Caco-2 (cell line): ENCODE measurements around the gene PDE11A. TPM values are rescaled to one million over a fixed set of nuclear protein-coding genes. Genes with fewer than 3 reads are reported as not detected.

ENCODE experiments used
- BruUV-seq: library from RNA; stranded (reverse); fragments of 400-500 nt; replicated peaks from 2 replicates; lab custom pipeline; 2021; lab: Mats Ljungman, UMichigan
- CTCF ChIA-PET: fragments of 300-600 bp; sonication (Branson Sonifier 250); formaldehyde crosslinking; loops from one replicate; lab custom pipeline; 2022; ENCODE audit warnings: antibody characterized with exemption; lab: Charles Lee
- POLR2A ChIA-PET: fragments of 300-600 bp; sonication (Branson Sonifier 250); formaldehyde crosslinking; loops from one replicate; lab custom pipeline; 2022; ENCODE audit warnings: antibody characterized with exemption; lab: Charles Lee
- DNase-seq, 2 experiments: peaks; one replicate each; pipeline versions ENCODE4 v3.0.0 to v3.0.0-alpha.2; 2020 to 2022
- H3K27me3 ChIP-seq: replicated peaks from 2 replicates; pipeline ENCODE4 v1.6.0; 2011; ENCODE audit warnings: low read length; ENCODE audit not compliant: control insufficient read depth, insufficient read depth
- H3K36me3 ChIP-seq: 2 replicates; pipeline ENCODE4 v1.5.1; 2011; ENCODE audit warnings: low read length; ENCODE audit not compliant: control insufficient read depth, insufficient read depth
- H3K4me1 ChIP-seq: fragments of 250-450 bp; sonication (Bioruptor Pico); 2 replicates; pipeline ENCODE4 v1.5.1; 2020; ENCODE audit warnings: mild to moderate bottlenecking
- H3K4me3 ChIP-seq: 2 replicates; pipeline ENCODE4 v1.5.1; 2011; ENCODE audit warnings: low read depth, mild to moderate bottlenecking, control low read depth, low read length
- H3K9me3 ChIP-seq: fragments of 250-450 bp; sonication (Bioruptor Pico); 2 replicates; pipeline ENCODE4 v1.5.1; 2020; ENCODE audit warnings: mild to moderate bottlenecking, moderate library complexity
- H3K27ac Mint-ChIP-seq: one replicate; pipeline ENCODE4 v1.8.0; 2022; ENCODE audit warnings: mixed read lengths; ENCODE audit not compliant: unreplicated experiment
- H3K27me3 Mint-ChIP-seq: one replicate; pipeline ENCODE4 v1.8.0; 2022; ENCODE audit warnings: mixed read lengths; ENCODE audit not compliant: insufficient read depth, unreplicated experiment
- H3K36me3 Mint-ChIP-seq: one replicate; pipeline ENCODE4 v1.8.0; 2022; ENCODE audit warnings: mild to moderate bottlenecking, mixed read lengths; ENCODE audit not compliant: insufficient read depth, unreplicated experiment
- H3K4me1 Mint-ChIP-seq: one replicate; pipeline ENCODE4 v1.8.0; 2022; ENCODE audit warnings: low read depth, mixed read lengths; ENCODE audit not compliant: unreplicated experiment
- H3K4me3 Mint-ChIP-seq: one replicate; pipeline ENCODE4 v1.8.0; 2022; ENCODE audit warnings: mild to moderate bottlenecking, moderate library complexity, mixed read lengths; ENCODE audit not compliant: unreplicated experiment
- H3K9me3 Mint-ChIP-seq: one replicate; pipeline ENCODE4 v1.8.0; 2022; ENCODE audit warnings: mixed read lengths; ENCODE audit not compliant: unreplicated experiment
- CTCF ChIP-seq, 2 experiments: fragments of 200-600 bp in 1 of 2; IDR thresholded peaks; 1 replicate in 1 of 2; 2 replicates in 1 of 2; pipeline versions ENCODE4 v1.5.1 to v1.8.0; 2011 to 2022; ENCODE audit warnings: antibody characterized with exemption in 1 of 2, control low read depth in 1 of 2, inconsistent platforms in 1 of 2, low read depth in 1 of 2, low read length in 1 of 2, mild to moderate bottlenecking in 1 of 2, moderate library complexity in 1 of 2; ENCODE audit not compliant: insufficient read depth in 1 of 2, severe bottlenecking in 1 of 2, unreplicated experiment in 1 of 2
- intact Hi-C: fragments of 100-400 bp; cut with micrococcal nuclease; formaldehyde crosslinking; loops from one replicate; pipeline ENCODE4 v1.10.0; 2022; ENCODE audit not compliant: unreplicated experiment
- total RNA-seq: library from RNA; stranded (reverse); gene quantifications from 2 replicates; pipeline ENCODE4 v1.2.3, GENCODE V29; 2022

PDE11A gene
- total RNA-seq, 1 experiment from 2014 or later, result 0.25 TPM

GRCh38 chr2:177688844-177689243, 383.7 kb downstream of the PDE11A start:
- POLR2A ChIA-PET, result no interaction called here
- Mint-ChIP-seq H3K36me3 (no peaks in the 10 kb centered on the region), H3K9me3 (no peaks in the 10 kb centered on the region), H3K27me3 (no peaks in the 10 kb centered on the region), H3K27ac (no peak overlapping the region), H3K4me3 (no peak overlapping the region), H3K4me1 (no peaks in the 10 kb centered on the region)
- intact Hi-C loops, result no loop called here
- DNase-seq, result no peak
- no peaks in the 10 kb centered on the region for H3K36me3 ChIP-seq
- no peak overlapping the region for H3K4me3 ChIP-seq
- CTCF ChIA-PET, result no interaction called here
- BruUV-seq, result no TSS peak
- H3K4me1 ChIP-seq, result peaks cover 9% of the 10 kb centered on the region; the same call in 1 of the 2 replicates
- no peaks in the 10 kb centered on the region for H3K9me3 ChIP-seq
- no peaks in the 10 kb centered on the region for H3K27me3 ChIP-seq
- no peak for TF ChIP-seq CTCF (IDR thresholded peaks at IDR 0.05; ENCODE audit: insufficient read depth in 1 of 2, low read depth in 1 of 2, low read length in 1 of 2, severe bottlenecking in 1 of 2, unreplicated experiment in 1 of 2)

GRCh38 chr2:177683661-177684069, 388.9 kb downstream of the PDE11A start:
- Histone ChIP-seq H3K27me3 (no peaks in the 10 kb centered on the region), H3K4me3 (no peak overlapping the region), H3K4me1 (no peaks in the 10 kb centered on the region), H3K36me3 (no peaks in the 10 kb centered on the region), H3K9me3 (no peaks in the 10 kb centered on the region)
- H3K4me3 Mint-ChIP-seq, result no peak overlapping the region
- no peaks in the 10 kb centered on the region for H3K36me3 Mint-ChIP-seq
- BruUV-seq, result no TSS peak
- POLR2A ChIA-PET, result no interaction called here
- no peak for DNase-seq
- H3K9me3 Mint-ChIP-seq, result no peaks in the 10 kb centered on the region
- no peaks in the 10 kb centered on the region for H3K4me1 Mint-ChIP-seq
- intact Hi-C loops, result no loop called here
- no peak for TF ChIP-seq CTCF (IDR thresholded peaks at IDR 0.05; ENCODE audit: insufficient read depth in 1 of 2, low read depth in 1 of 2, low read length in 1 of 2, severe bottlenecking in 1 of 2, unreplicated experiment in 1 of 2)
- CTCF ChIA-PET, result no interaction called here
- no peaks in the 10 kb centered on the region for H3K27me3 Mint-ChIP-seq
- no peak overlapping the region for H3K27ac Mint-ChIP-seq

GRCh38 chr2:177682836-177683660, 389.5 kb downstream of the PDE11A start:
- Mint-ChIP-seq H3K27ac (no peak overlapping the region), H3K9me3 (no peaks in the 10 kb centered on the region), H3K4me3 (no peak overlapping the region), H3K4me1 (no peaks in the 10 kb centered on the region), H3K36me3 (no peaks in the 10 kb centered on the region), H3K27me3 (no peaks in the 10 kb centered on the region)
- H3K4me3 ChIP-seq, result no peak overlapping the region
- no peaks in the 10 kb centered on the region for H3K27me3 ChIP-seq
- POLR2A ChIA-PET, result no interaction called here
- H3K4me1 ChIP-seq, result no peaks in the 10 kb centered on the region
- intact Hi-C loops, result no loop called here
- CTCF ChIA-PET, result no interaction called here
- no peak for TF ChIP-seq CTCF (IDR thresholded peaks at IDR 0.05; ENCODE audit: insufficient read depth in 1 of 2, low read depth in 1 of 2, low read length in 1 of 2, severe bottlenecking in 1 of 2, unreplicated experiment in 1 of 2)
- H3K36me3 ChIP-seq, result no peaks in the 10 kb centered on the region
- no peak for DNase-seq
- no peaks in the 10 kb centered on the region for H3K9me3 ChIP-seq
- no TSS peak for BruUV-seq
